Smooth muscle cell (in vitro differentiated cells): ENCODE data around the gene SNCAIP. TPM values are rescaled to one million over a fixed set of nuclear protein-coding genes. Genes with fewer than 3 reads are reported as not detected.

Experiments
- DNase-seq: peaks from one replicate; lab custom pipeline; 2025; ENCODE audit not compliant: unreplicated experiment; lab: John Stamatoyannopoulos, UW
- H2AFZ ChIP-seq: fragments of 200-600 bp; sonication (generic); 2 replicates; pipeline ENCODE4 v1.6.0; 2016; ENCODE audit warnings: antibody characterized with exemption, low read depth, mild to moderate bottlenecking
- H3F3A ChIP-seq: fragments of 200-600 bp; sonication (generic); 2 replicates; pipeline ENCODE4 v1.6.0; 2017; ENCODE audit warnings: antibody characterized with exemption, low read depth
- H3K27ac ChIP-seq: fragments of 200-600 bp; sonication (generic); 2 replicates; pipeline ENCODE4 v1.5.1; 2016; ENCODE audit warnings: low read depth, mild to moderate bottlenecking
- H3K27me3 ChIP-seq: fragments of 200-600 bp; sonication (generic); 2 replicates; pipeline ENCODE4 v1.6.1; 2016; ENCODE audit warnings: low read depth, mild to moderate bottlenecking
- H3K36me3 ChIP-seq: fragments of 200-600 bp; sonication (generic); 2 replicates; pipeline ENCODE4 v1.5.1; 2016; ENCODE audit warnings: low read depth
- H3K4me1 ChIP-seq: fragments of 200-600 bp; sonication (generic); 2 replicates; pipeline ENCODE4 v1.5.1; 2016; ENCODE audit warnings: low read depth
- H3K4me2 ChIP-seq: fragments of 200-600 bp; sonication (generic); 2 replicates; pipeline ENCODE4 v1.6.0; 2016; ENCODE audit warnings: mild to moderate bottlenecking
- H3K4me3 ChIP-seq: fragments of 200-600 bp; sonication (generic); 2 replicates; pipeline ENCODE4 v1.5.1; 2016; ENCODE audit warnings: mild to moderate bottlenecking
- H3K79me2 ChIP-seq: fragments of 200-600 bp; sonication (generic); 2 replicates; pipeline ENCODE4 v1.6.0; 2016; ENCODE audit warnings: low read depth, mild to moderate bottlenecking
- H3K9ac ChIP-seq: fragments of 200-600 bp; sonication (generic); 2 replicates; pipeline ENCODE4 v1.6.0; 2016; ENCODE audit warnings: low read depth
- H3K9me3 ChIP-seq: fragments of 200-600 bp; sonication (generic); replicated peaks from 2 replicates; pipeline ENCODE4 v1.5.1; 2016; ENCODE audit warnings: low read depth
- H4K20me1 ChIP-seq: fragments of 200-600 bp; sonication (generic); 2 replicates; pipeline ENCODE4 v1.6.0; 2016; ENCODE audit warnings: low read depth
- WGBS: methylation state at CpG from one replicate; pipeline ENCODE4 v1.1.7; 2016; ENCODE audit warnings: low lambda C conversion rate; 5-methylcytosine and 5-hydroxymethylcytosine counted together
- polyA plus RNA-seq: library from polyadenylated mRNA; unstranded; fragments of >200 nt; fragmentation: Nextera tagmentation; extraction: Ambion mirVana; gene quantifications from 2 replicates; pipeline ENCODE4 v1.2.1, GENCODE V29; 2016
- total RNA-seq: library from RNA; depleted of rRNA; stranded (reverse); fragments of >200 nt; gene quantifications from 2 replicates; pipeline ENCODE4 v1.2.3, GENCODE V29; 2014
- TF ChIP-seq, protein P1 (sequence below): fragments of 200-600 bp; sonication (generic); IDR thresholded peaks from 2 replicates; pipeline ENCODE4 v1.5.1; 2017; ENCODE audit warnings: borderline replicate concordance, mild to moderate bottlenecking, antibody characterized with exemption; ENCODE audit not compliant: insufficient read depth, poor library complexity, severe bottlenecking

Gene SNCAIP
- total and polyA plus RNA-seq, 2 experiments from 2014 or later: 7.2 to 8.0 TPM

DNA sequence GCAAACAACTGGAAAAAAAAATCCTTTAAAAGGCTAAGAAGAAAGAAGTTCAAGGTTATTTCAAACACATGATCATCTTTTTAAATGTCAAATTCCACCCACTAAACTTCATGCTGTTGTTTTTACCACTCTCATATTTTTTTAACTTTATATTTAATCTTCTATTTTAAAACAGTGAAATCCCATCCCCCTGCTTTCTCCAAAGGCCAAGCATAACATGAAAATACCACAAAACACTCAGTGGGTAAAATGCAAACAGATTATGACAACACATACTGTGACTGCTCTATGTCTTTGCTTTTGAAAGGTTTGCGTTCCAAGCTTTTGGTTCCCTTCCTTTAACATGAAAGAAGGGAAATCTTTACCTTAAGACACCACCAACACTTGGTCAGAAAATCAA lies 127.6 kb downstream of the SNCAIP start:
- no peaks in the 10 kb centered on the region for H3K36me3 ChIP-seq
- H3K27me3 ChIP-seq: no peaks in the 10 kb centered on the region
- DNase-seq: no peak
- no peaks in the 10 kb centered on the region for H4K20me1 ChIP-seq
- H3K4me2 ChIP-seq: no peak overlapping the region
- WGBS: 86% methylated on average over 1 of the region's 1 CpG
- H3K27ac ChIP-seq: no peak overlapping the region
- H3K79me2 ChIP-seq: no peaks in the 10 kb centered on the region
- H2AFZ ChIP-seq: no peak overlapping the region
- no peak overlapping the region for H3K9ac ChIP-seq
- TF ChIP-seq, protein P1, sequence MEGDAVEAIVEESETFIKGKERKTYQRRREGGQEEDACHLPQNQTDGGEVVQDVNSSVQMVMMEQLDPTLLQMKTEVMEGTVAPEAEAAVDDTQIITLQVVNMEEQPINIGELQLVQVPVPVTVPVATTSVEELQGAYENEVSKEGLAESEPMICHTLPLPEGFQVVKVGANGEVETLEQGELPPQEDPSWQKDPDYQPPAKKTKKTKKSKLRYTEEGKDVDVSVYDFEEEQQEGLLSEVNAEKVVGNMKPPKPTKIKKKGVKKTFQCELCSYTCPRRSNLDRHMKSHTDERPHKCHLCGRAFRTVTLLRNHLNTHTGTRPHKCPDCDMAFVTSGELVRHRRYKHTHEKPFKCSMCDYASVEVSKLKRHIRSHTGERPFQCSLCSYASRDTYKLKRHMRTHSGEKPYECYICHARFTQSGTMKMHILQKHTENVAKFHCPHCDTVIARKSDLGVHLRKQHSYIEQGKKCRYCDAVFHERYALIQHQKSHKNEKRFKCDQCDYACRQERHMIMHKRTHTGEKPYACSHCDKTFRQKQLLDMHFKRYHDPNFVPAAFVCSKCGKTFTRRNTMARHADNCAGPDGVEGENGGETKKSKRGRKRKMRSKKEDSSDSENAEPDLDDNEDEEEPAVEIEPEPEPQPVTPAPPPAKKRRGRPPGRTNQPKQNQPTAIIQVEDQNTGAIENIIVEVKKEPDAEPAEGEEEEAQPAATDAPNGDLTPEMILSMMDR: no peak
- no peaks in the 10 kb centered on the region for H3K4me1 ChIP-seq
- no peak overlapping the region for H3K4me3 ChIP-seq
- no peaks in the 10 kb centered on the region for H3K9me3 ChIP-seq
- no peaks in the 10 kb centered on the region for H3F3A ChIP-seq

DNA sequence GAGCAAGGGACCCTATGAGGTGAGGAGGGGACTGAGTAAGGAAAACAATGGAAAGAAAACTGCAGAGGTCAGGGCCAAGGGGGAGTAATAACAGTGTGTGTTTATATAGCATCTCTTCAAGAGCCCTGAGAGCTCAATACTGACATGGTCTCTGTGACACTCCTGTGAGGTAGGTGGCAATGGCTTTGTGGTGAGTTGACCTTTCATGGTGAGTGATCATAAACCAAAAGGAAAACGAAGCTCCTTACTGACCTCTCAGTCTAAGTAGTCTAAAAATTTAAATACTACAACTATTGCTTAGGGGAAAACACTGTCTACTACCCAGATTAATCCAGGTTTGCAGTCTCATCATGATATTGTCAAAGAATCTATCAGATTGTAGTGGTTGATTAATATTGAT lies 130.9 kb downstream of the SNCAIP start:
- TF ChIP-seq, protein P1: no peak
- DNase-seq: no peak
- 74% methylated on average over 1 of the region's 1 CpG for WGBS

DNA sequence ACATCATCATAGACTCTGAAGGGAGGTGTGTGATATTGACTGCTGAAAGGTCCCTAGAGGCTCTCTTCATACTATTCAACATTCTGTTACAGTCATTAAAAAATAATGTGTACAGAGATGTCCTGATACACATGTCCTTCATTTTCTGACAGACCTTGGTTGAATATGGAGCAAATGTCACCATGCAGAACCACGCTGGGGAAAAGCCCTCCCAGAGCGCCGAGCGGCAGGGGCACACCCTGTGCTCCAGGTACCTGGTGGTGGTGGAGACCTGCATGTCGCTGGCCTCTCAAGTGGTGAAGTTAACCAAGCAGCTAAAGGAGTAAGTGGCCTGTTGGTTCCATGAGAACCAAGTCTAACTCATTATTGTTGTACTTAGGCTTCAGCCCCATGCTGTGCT lies 132.4 kb downstream of the SNCAIP start:
- 96% methylated on average over 5 of the region's 5 CpGs for WGBS
- Histone ChIP-seq H3K27me3 (no peaks in the 10 kb centered on the region), H3K4me1 (no peaks in the 10 kb centered on the region), H4K20me1 (no peaks in the 10 kb centered on the region), H3F3A (no peaks in the 10 kb centered on the region), H3K9me3 (no peaks in the 10 kb centered on the region), H3K4me3 (no peak overlapping the region), H3K27ac (no peak overlapping the region), H3K4me2 (no peak overlapping the region), H3K9ac (no peak overlapping the region), H3K79me2 (no peaks in the 10 kb centered on the region), H2AFZ (no peak overlapping the region), H3K36me3 (no peaks in the 10 kb centered on the region)
- DNase-seq: no peak
- TF ChIP-seq, protein P1: no peak

More for the DNA sequence above, 130.9 kb downstream of the SNCAIP start:
- H4K20me1 ChIP-seq: no peaks in the 10 kb centered on the region
- H3K79me2 ChIP-seq: no peaks in the 10 kb centered on the region
- H3K27ac ChIP-seq: no peak overlapping the region
- H3K9ac ChIP-seq: no peak overlapping the region
- no peak overlapping the region for H2AFZ ChIP-seq
- H3K4me1 ChIP-seq: no peaks in the 10 kb centered on the region
- H3F3A ChIP-seq: no peaks in the 10 kb centered on the region
- H3K4me3 ChIP-seq: no peak overlapping the region
- no peak overlapping the region for H3K4me2 ChIP-seq
- H3K9me3 ChIP-seq: no peaks in the 10 kb centered on the region
- no peaks in the 10 kb centered on the region for H3K36me3 ChIP-seq
- H3K27me3 ChIP-seq: no peaks in the 10 kb centered on the region

DNA sequence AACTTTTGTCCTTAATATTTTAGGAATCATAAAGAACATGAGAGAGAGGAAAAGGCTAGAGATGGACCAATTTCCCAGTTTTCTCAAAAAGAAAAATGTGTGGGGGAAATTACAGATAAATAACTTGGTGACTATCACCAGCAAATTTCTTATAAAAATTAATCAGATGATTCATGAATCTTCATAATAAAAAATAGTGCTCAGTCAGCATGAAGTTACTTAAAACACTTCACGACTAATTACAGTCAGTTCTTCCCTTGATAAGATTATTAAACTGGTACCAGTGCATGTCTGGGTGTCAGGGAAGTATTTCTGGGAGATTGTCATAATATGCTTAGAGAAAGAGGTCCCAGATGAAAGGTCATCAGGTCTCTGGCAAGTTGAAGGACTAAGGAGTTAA lies 133.0 kb downstream of the SNCAIP start:
- Histone ChIP-seq H3K79me2 (no peaks in the 10 kb centered on the region), H3K4me2 (no peak overlapping the region), H4K20me1 (no peaks in the 10 kb centered on the region), H3K4me3 (no peak overlapping the region), H3K4me1 (no peaks in the 10 kb centered on the region), H3K36me3 (peaks cover 1% of the 10 kb centered on the region), H3K27ac (no peak overlapping the region), H3K27me3 (no peaks in the 10 kb centered on the region), H3K9me3 (no peaks in the 10 kb centered on the region), H3K9ac (no peak overlapping the region), H2AFZ (no peak overlapping the region), H3F3A (no peaks in the 10 kb centered on the region)
- DNase-seq: no peak
- TF ChIP-seq, protein P1: no peak
- 91% methylated on average over 1 of the region's 1 CpG for WGBS
